Vagina (tissue), 2 donors: ENCODE results near the gene SYNE1. TPM values are rescaled to one million over a fixed set of nuclear protein-coding genes. Genes with fewer than 3 reads are reported as not detected.

Source experiments
- DNase-seq, 2 donors: peaks; one replicate each; pipeline ENCODE4 v3.0.0-alpha.2; 2017; ENCODE audit errors: extremely low spot score in 2 of 2
- H3K27ac ChIP-seq: fragments of 200-600 bp; sonication (generic); one replicate; pipeline ENCODE4 v1.5.1; 2019
- H3K27me3 ChIP-seq: fragments of 200-600 bp; sonication (generic); one replicate; pipeline ENCODE4 v1.5.1; 2019
- H3K36me3 ChIP-seq, 2 donors: fragments of 200-600 bp; sonication (generic); one replicate each; pipeline ENCODE4 v1.5.1; 2017 to 2019
- H3K4me1 ChIP-seq: fragments of 200-600 bp; sonication (generic); one replicate; pipeline ENCODE4 v1.5.1; 2019
- H3K4me3 ChIP-seq, 2 donors: fragments of 200-600 bp; sonication (generic); 1 replicate in 1 of 2; 2 replicates in 1 of 2; pipeline ENCODE4 v1.5.1; 2016 to 2019
- H3K9me3 ChIP-seq: fragments of 200-600 bp; sonication (generic); one replicate; pipeline ENCODE4 v1.5.1; 2019
- CTCF ChIP-seq, 3 experiments: fragments of 450-650 bp in 2 of 3; fragments of 200-600 bp in 1 of 3; sonication (generic) in 1 of 3; IDR thresholded peaks; one replicate each; pipeline ENCODE4 v1.5.1; 2017 to 2019; ENCODE audit warnings: antibody characterized with exemption in 3 of 3, mild to moderate bottlenecking in 2 of 3, moderate library complexity in 2 of 3
- POLR2A ChIP-seq, 2 donors: fragments of 450-650 bp; IDR thresholded peaks; one replicate each; pipeline ENCODE4 v1.6.1; 2017; ENCODE audit warnings: antibody characterized with exemption in 2 of 2, mild to moderate bottlenecking in 2 of 2, moderate library complexity in 2 of 2
- POLR2AphosphoS5 ChIP-seq, 2 donors: sonication (generic); formaldehyde crosslinking; IDR thresholded peaks; one replicate each; pipeline ENCODE4 v1.9.0; 2017; ENCODE audit warnings: antibody characterized with exemption in 2 of 2, mild to moderate bottlenecking in 2 of 2, low read depth in 1 of 2; ENCODE audit not compliant: insufficient read depth in 1 of 2
- intact Hi-C: fragments of 100-400 bp; cut with DNase I; formaldehyde crosslinking; loops from one replicate; pipeline ENCODE4 v1.15.1; 2023
- total RNA-seq: library from RNA; depleted of rRNA; stranded (reverse); fragments of >200 nt; gene quantifications from one replicate; pipeline ENCODE4 v1.2.3, GENCODE V29; 2016

SYNE1 gene
- total RNA-seq, 1 donor from 2014 or later, result 81.5 TPM

- intact Hi-C loops, result no loop called here
- H3K27ac ChIP-seq, result no peak overlapping the region
- H3K4me3 ChIP-seq, result no peak overlapping the region
- no peaks in the 10 kb centered on the region for H3K9me3 ChIP-seq
- TF ChIP-seq CTCF (IDR thresholded peaks at IDR 0.05) (no peak), POLR2AphosphoS5 (IDR thresholded peaks at IDR 0.05; ENCODE audit: insufficient read depth in 1 of 2, low read depth in 1 of 2) (no peak), POLR2A (IDR thresholded peaks at IDR 0.05) (no peak)
- H3K36me3 ChIP-seq, result peaks cover 0 to 46% of the 10 kb centered on the region in 2 donors
- H3K27me3 ChIP-seq, result no peaks in the 10 kb centered on the region
- DNase-seq, result no peak
- H3K4me1 ChIP-seq, result no peaks in the 10 kb centered on the region
Observed at GRCh38 chr6:152292555-152292954, 344.6 kb downstream of the SYNE1 start.

GRCh38 chr6:152290693-152291092, 346.5 kb downstream of the SYNE1 start:
- Histone ChIP-seq H3K9me3 (no peaks in the 10 kb centered on the region), H3K4me3 (no peak overlapping the region), H3K27me3 (no peaks in the 10 kb centered on the region), H3K36me3 (peaks cover 0 to 48% of the 10 kb centered on the region in 2 donors), H3K27ac (no peak overlapping the region), H3K4me1 (no peaks in the 10 kb centered on the region)
- TF ChIP-seq POLR2AphosphoS5 (IDR thresholded peaks at IDR 0.05; ENCODE audit: insufficient read depth in 1 of 2, low read depth in 1 of 2) (no peak), POLR2A (IDR thresholded peaks at IDR 0.05) (no peak), CTCF (IDR thresholded peaks at IDR 0.05) (no peak)
- intact Hi-C loops, result no loop called here
- DNase-seq, result no peak

GRCh38 chr6:152277826-152278329, 359.3 kb downstream of the SYNE1 start:
- Histone ChIP-seq H3K27me3 (no peaks in the 10 kb centered on the region), H3K27ac (no peak overlapping the region), H3K4me1 (peaks cover 20% of the 10 kb centered on the region), H3K4me3 (no peak overlapping the region), H3K36me3 (peaks cover 0 to 33% of the 10 kb centered on the region in 2 donors), H3K9me3 (no peaks in the 10 kb centered on the region)
- TF ChIP-seq POLR2A (IDR thresholded peaks at IDR 0.05) (no peak), CTCF (IDR thresholded peaks at IDR 0.05) (no peak), POLR2AphosphoS5 (IDR thresholded peaks at IDR 0.05; ENCODE audit: insufficient read depth in 1 of 2, low read depth in 1 of 2) (no peak)
- no peak for DNase-seq
- intact Hi-C loops, result no loop called here

GRCh38 chr6:152273638-152274037, 363.5 kb downstream of the SYNE1 start:
- H3K27ac ChIP-seq, result peak overlapping the region; percentile 69
- H3K27me3 ChIP-seq, result no peaks in the 10 kb centered on the region
- intact Hi-C loops, result loop anchor here (1.0 kb wide), 1 partner anchor 28 kb away; no protein-coding TSS in a partner anchor
- peaks cover 0 to 9% of the 10 kb centered on the region in 2 donors for H3K36me3 ChIP-seq
- peaks cover 45% of the 10 kb centered on the region for H3K4me1 ChIP-seq
- TF ChIP-seq CTCF (IDR thresholded peaks at IDR 0.05), result no peak
- TF ChIP-seq POLR2AphosphoS5 (IDR thresholded peaks at IDR 0.05; ENCODE audit: insufficient read depth in 1 of 2, low read depth in 1 of 2), result no peak
- TF ChIP-seq POLR2A (IDR thresholded peaks at IDR 0.05), result no peak
- H3K9me3 ChIP-seq, result no peaks in the 10 kb centered on the region
- no peak for DNase-seq
- no peak overlapping the region for H3K4me3 ChIP-seq

- TF ChIP-seq POLR2A (IDR thresholded peaks at IDR 0.05), result no peak
- TF ChIP-seq CTCF (IDR thresholded peaks at IDR 0.05), result no peak
- no peak for TF ChIP-seq POLR2AphosphoS5 (IDR thresholded peaks at IDR 0.05; ENCODE audit: insufficient read depth in 1 of 2, low read depth in 1 of 2)
- H3K36me3 ChIP-seq, result peaks cover 0 to 8% of the 10 kb centered on the region in 2 donors
- no peak for DNase-seq
- H3K27me3 ChIP-seq, result no peaks in the 10 kb centered on the region
- peaks cover 45% of the 10 kb centered on the region for H3K4me1 ChIP-seq
- H3K27ac ChIP-seq, result peak overlapping the region; percentile 76
- intact Hi-C loops, result loop anchor here (1.0 kb wide), 1 partner anchor 28 kb away; no protein-coding TSS in a partner anchor
- no peaks in the 10 kb centered on the region for H3K9me3 ChIP-seq
- no peak overlapping the region for H3K4me3 ChIP-seq
Observed at GRCh38 chr6:152273002-152273401, 364.2 kb downstream of the SYNE1 start.
